Stimulated activated CD4-positive, alpha-beta T cell treated with anti-CD3 and anti-CD28 coated beads, Interleukin-15, amount 100 ng/mL, for 48 hours (primary cell): ENCODE data around the gene KLK10.

ENCODE experiments used
- DNase-seq, 2 donors: peaks; one replicate each; pipeline ENCODE4 v3.0.0-alpha.2; 2020; ENCODE audit warnings: low read depth in 2 of 2

KLK10 gene

DNA sequence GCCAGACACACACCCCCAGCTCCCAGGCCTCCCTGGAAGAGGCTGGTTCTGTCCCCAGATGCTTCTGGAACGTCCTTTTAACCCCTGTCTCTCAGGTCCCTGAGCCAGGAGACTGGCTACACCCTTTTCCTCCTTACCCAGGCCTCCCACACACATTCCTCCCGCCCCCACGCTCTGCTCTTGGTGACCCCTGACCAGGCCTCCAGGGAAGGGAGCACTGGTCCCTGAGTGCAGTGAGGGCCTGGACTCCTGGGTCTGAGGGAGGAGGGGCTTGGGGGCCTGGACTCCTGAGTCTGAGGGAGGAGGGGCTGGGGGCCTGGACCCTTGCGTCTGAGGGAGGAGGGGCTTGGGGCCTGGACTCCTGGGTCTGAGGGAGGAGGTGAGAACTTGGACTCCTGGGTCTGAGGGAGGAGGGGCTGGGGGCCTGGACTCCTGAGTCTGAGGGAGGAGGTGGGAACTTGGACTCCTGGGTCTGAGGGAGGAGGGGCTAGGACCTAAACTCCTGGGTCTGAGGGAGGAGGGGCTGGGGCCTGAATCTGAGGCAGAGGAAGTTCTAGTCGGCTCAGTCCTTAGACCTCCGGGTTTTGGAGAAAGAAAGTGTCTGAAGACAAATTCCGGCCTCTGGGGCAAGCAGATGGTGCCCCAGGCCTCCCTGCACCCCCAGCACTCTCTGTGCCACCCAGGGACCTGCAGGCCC is 50.6 kb downstream of the KLK10 start:
- DNase-seq: no peak

DNA sequence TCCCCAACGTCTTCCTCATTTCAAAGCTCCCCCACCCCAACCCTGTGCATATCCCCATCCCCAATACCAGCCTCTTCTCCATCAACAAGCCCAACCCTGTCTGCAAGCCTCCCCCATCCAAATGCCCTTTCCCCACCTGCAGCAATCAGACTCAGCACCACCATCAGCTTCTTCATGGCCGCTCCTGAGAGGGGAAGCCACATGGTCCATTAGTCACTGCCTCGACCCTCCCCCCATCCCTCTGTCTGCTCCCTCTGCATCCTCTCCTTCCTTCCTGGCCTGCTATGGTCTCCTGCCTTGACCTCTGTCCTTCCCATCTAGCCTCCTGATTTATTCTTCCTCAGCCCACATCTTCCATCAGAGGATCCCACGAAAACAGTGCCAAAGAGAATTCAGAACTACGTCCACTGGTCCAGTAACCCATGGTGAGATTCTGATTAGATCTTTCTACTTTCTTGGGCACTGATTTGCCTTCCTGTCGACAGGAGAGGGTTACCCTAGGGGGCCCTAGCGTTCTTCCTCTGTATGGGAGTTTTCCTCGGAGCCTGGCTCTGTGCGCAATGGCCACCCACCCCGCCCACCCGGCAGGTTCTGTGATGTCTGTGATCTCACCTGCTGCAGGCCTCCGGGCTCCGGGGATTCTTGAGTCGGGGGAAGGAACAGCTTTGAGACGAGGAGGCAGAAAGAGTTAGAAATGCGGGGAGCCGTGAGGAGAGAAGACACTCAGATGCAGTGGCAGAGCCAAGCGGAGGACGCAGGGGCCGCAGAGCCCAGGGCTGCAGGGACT is 51.4 kb downstream of the KLK10 start:
- no peak for DNase-seq

DNA sequence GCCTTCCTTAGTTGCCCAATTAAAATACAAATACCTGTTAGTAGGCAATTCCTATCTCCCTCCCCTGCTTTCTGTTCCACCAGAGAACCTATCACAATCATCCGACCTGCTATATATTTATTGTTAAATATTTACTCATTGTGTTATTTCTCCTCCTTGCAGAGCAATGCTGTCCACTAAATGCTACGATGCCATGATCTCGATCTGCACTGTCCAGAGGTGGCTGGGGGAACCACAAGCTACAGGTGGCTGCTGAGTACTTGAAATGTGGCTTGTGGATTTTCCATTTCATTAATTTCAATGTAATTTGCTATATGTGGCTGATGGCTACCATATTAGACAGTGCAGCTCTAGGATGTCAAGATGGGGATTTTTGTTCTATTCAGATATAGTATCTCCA is 55.2 kb downstream of the KLK10 start:
- DNase-seq: no peak

GRCh38 chr19:50963381-50963780 is 56.1 kb downstream of the KLK10 start:
- DNase-seq: no peak
